Measurements from ENCODE around the gene FANK1.

DNA sequence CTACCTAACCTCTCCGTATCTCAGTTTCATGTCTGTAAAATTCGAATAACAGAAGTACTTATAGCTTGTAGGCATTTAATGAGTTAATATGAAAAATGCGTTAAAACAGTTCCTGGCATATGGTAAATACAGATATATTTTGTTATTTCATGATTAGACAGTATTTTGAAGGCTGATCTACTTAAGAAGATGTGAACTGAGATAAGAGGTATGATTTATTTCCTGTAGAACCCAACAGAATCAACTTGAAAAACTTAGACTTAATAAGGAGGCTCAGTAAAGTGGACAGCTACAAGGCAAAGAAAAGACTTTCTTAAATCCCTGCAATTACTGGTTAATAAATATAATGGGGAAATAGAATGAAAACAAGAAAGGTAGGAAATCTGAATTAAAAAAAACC is 103.3 kb downstream of the FANK1 start:
- TF ChIP-seq CTCF (IDR thresholded peaks at IDR 0.05): no peak
- TF ChIP-seq POLR2A (IDR thresholded peaks at IDR 0.05): no peak
